Measurements from ENCODE around the gene PTPRZ1. TPM values are rescaled to one million over a fixed set of nuclear protein-coding genes. Genes with fewer than 3 reads are reported as not detected.

Gene PTPRZ1
- total RNA-seq, 1 donor: 0.43 TPM

- DNase-seq (ENCODE audit: low read depth): no peak
- no peak overlapping the region for H3K4me3 ChIP-seq (ENCODE audit: low read depth, low read length)
- no peak for TF ChIP-seq CTCF (IDR thresholded peaks at IDR 0.05; ENCODE audit: insufficient read depth, low read depth, low read length)
Observed at GRCh38 chr7:121882731-121883130, 9.8 kb downstream of the PTPRZ1 start.

- H3K4me3 ChIP-seq (ENCODE audit: low read depth, low read length): no peak overlapping the region
- DNase-seq (ENCODE audit: low read depth): no peak
- TF ChIP-seq CTCF (IDR thresholded peaks at IDR 0.05; ENCODE audit: insufficient read depth, low read depth, low read length): no peak
Observed at GRCh38 chr7:121885166-121885920, 12.4 kb downstream of the PTPRZ1 start.

DNA sequence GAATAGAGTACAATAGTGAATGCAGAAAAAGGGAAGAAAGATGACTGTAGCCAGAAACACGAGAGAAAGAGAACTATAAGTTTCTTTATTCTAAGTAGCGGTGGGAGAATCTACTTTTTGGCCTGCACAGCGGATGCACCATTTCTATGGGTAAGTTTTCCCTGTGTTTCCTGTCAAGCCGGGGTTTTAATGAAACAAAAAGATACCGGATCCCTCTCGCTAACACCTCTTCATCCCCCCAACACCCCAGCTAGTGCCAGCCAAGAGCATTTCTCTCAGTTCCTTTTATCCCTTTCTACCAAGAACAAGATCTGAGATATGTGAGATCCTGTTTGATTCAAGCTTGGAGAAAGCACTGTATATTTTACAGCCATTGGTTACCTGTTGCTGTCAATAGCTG is 14.7 kb downstream of the PTPRZ1 start:
- H3K4me3 ChIP-seq (ENCODE audit: low read depth, low read length): no peak overlapping the region
- TF ChIP-seq CTCF (IDR thresholded peaks at IDR 0.05; ENCODE audit: insufficient read depth, low read depth, low read length): no peak
- no peak for DNase-seq (ENCODE audit: low read depth)

DNA sequence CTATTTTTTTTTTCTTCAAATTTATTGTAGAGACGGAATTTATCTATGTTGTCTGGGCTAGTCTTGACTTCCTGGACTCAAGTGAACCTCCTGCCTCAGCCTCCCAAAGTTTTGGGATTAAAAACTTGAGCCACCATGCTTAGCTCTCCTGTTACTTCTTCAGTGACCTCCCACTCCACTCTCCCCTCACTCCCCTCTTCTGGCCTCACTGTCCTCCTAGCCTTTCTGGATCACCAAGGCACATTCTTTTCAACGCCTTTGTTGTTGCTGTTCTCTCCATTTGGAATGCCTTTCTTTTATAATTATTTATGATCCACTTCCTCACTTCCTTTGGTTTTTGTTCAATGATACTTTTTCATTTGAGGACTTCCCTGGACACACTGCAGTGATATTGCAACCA is 17.9 kb downstream of the PTPRZ1 start:
- no peak for DNase-seq (ENCODE audit: low read depth)
- no peak overlapping the region for H3K4me3 ChIP-seq (ENCODE audit: low read depth, low read length)
- no peak for TF ChIP-seq CTCF (IDR thresholded peaks at IDR 0.05; ENCODE audit: insufficient read depth, low read depth, low read length)

DNA sequence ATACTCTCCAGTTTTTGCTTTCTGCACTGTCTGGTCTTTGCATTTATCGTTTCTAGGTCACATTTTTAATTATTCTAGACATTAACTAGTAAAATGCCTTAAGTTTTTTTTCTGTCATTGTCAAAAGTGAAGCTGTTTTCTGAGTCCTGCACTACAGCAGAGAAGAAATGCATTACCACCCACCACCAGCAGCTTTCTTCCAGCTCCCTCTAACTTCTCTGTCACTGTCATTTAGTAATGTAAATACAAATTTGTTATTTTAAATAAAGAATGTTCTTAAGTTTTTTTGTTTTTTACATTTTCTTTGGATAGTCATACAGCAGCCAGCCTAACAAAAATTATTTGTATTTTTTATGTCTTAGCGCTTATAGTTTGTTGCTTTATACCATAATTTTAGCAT is 18.8 kb downstream of the PTPRZ1 start:
- DNase-seq (ENCODE audit: low read depth): no peak
- no peak for TF ChIP-seq CTCF (IDR thresholded peaks at IDR 0.05; ENCODE audit: insufficient read depth, low read depth, low read length)
- H3K4me3 ChIP-seq (ENCODE audit: low read depth, low read length): no peak overlapping the region

- TF ChIP-seq CTCF (IDR thresholded peaks at IDR 0.05; ENCODE audit: insufficient read depth, low read depth, low read length): no peak
- no peak for DNase-seq (ENCODE audit: low read depth)
- H3K4me3 ChIP-seq (ENCODE audit: low read depth, low read length): no peak overlapping the region
Observed at GRCh38 chr7:121901026-121901425, 28.1 kb downstream of the PTPRZ1 start.

DNA sequence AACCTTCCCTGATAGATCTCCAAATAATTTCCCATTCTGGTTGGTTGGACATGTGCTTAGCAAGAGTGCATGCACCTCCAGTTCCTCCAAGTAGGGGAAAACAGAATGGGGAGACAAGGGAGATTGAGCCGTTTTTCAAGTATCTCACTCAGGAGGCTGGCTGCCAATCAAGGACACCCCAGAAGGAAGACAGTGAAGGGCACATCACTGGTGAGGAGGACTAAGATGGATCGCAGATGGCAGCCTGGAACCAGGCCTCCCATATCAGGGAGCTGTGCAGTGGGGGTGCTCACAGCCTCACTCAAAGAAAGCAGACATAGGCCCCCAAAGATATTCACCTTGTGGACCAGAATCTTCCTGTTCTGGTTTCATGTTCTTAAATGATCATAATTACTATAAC is 31.2 kb downstream of the PTPRZ1 start:
- no peak for TF ChIP-seq CTCF (IDR thresholded peaks at IDR 0.05; ENCODE audit: insufficient read depth, low read depth, low read length)
- no peak for DNase-seq (ENCODE audit: low read depth)
- no peak overlapping the region for H3K4me3 ChIP-seq (ENCODE audit: low read depth, low read length)
